G401 (cell line): ENCODE measurements around the gene CAMK2A. TPM values are rescaled to one million over a fixed set of nuclear protein-coding genes. Genes with fewer than 3 reads are reported as not detected.

Experiments
- DNase-seq: peaks from one replicate; pipeline ENCODE4 v3.0.0-alpha.2; 2015; ENCODE audit warnings: low spot score
- in situ Hi-C: cut with HindIII; loops from 2 replicates; pipeline ENCODE4 v1.10.0; 2016; ENCODE audit warnings: low sequenced_read_pairs, mixed read lengths
- total RNA-seq: library from RNA; depleted of rRNA; stranded (reverse); fragments of >200 nt; shearing (Covaris generic); gene quantifications from 2 replicates; pipeline ENCODE4 v1.2.3, GENCODE V29; 2014

The CAMK2A gene
- total RNA-seq, 1 experiment from 2014 or later, result 0.31 TPM

DNA sequence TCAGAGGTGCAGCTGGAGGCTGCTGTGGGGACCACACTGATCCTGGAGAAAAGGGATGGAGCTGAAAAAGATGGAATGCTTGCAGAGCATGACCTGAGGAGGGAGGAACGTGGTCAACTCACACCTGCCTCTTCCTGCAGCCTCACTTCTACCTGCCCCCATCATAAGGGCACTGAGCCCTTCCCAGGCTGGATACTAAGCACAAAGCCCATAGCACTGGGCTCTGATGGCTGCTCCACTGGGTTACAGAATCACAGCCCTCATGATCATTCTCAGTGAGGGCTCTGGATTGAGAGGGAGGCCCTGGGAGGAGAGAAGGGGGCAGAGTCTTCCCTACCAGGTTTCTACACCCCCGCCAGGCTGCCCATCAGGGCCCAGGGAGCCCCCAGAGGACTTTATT lies 105.6 kb downstream of the CAMK2A start:
- no peak for DNase-seq
- in situ Hi-C loops, result no loop called here

GRCh38 chr5:150183436-150183835 lies 106.1 kb downstream of the CAMK2A start:
- in situ Hi-C loops, result no loop called here
- DNase-seq, result no peak

GRCh38 chr5:150182774-150183173 lies 106.8 kb downstream of the CAMK2A start:
- in situ Hi-C loops, result no loop called here

DNA sequence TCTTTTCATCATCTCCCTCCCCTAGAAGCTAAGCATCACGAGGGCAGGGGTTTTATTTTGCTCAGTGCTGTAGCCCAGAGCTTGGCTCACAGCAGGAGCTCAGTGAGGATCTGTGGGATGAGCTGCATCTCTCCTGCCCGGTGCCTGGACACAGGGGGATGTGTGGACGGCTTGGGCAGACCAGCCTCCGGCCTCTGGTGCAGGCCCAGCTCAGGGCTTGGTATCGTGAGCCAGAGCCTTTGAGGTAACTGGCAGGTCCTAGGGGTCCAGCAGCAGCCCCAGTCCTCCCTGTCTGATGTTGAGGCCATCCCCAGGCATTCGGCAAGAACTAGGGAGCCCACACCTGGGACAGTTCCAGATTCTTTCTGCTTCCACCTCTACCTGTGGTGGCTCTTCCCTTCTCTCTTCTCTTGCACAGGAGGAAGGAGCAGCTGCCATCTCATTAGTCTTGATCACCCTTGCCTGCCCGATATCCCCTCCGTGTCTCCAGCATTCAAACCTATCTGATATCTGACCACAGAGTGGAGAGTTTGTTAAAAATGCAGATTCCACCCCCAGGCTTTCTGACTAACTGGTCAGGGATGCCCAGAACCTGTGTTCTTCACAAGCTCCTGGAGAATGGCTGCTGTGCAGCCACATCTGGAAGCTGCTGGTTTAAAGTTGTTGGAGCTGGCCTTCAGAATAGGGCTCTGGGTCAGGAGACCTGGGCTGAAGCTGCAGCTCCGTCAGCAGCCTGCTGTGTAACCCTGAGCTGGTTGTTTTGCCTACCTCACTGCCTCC lies 107.6 kb downstream of the CAMK2A start:
- DNase-seq, result no peak
- in situ Hi-C loops, result no loop called here

More at GRCh38 chr5:150182774-150183173, 106.8 kb downstream of the CAMK2A start:
- no peak for DNase-seq

- DNase-seq, result no peak
- in situ Hi-C loops, result no loop called here
Measured at GRCh38 chr5:150181027-150181426, 108.5 kb downstream of the CAMK2A start.

GRCh38 chr5:150180241-150181026 lies 109.1 kb downstream of the CAMK2A start:
- peak; percentile 89 for DNase-seq
- in situ Hi-C loops, result no loop called here

DNA sequence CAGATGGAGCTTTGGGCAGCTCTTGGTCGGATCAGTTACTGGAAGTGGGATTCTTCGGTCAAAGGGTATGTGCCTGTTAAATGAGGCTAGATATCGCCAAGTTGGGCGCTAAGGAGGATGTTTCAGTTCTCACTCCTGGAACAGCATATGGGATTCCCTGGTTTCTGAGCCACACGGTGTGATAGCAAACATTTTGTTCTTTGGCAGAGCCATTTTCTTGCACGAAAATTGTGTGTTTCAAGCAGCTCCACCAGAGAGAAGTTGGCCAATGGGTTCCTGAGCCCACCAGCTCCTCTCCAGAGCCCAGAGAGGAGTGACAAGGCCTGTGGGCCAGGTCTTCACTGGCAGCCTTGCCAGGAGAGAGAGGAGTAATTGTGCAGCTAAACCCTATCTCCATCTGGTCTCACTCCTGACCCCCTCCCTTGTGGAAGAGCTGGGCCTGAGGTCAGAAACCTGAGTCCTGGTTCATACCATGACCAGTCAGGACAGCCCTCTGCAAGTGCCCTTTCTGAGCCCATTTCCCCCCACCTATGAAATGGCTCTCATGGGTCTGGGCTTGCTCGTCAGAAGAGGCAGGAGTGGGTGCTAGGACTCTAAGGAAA lies 110.5 kb downstream of the CAMK2A start:
- peak; percentile 61 for DNase-seq
- in situ Hi-C loops, result no loop called here

- in situ Hi-C loops, result no loop called here
- DNase-seq, result no peak
Measured at GRCh38 chr5:150178262-150178661, 111.3 kb downstream of the CAMK2A start.

DNA sequence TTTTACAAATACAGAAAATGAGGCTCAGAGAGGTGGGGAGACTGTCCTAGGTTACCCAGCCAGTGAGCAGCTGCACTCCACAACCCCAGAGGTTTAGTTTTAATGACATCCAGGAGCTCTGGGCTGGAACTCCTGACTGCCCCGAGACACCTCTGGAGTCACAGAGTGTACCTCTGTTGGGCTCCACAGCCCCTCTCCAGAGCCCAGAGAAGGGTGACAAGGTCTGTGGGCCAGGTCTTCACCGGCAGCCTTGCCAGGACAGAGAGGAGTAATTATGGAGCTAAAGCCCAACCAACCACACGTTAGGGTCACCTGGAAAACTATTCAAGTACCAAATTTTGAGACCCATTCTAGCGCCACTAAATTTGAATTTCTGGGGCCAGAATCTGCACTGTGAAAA lies 111.9 kb downstream of the CAMK2A start:
- in situ Hi-C loops, result no loop called here
- DNase-seq, result no peak

- in situ Hi-C loops, result no loop called here
- DNase-seq, result no peak
Measured at GRCh38 chr5:150176745-150177477, 112.7 kb downstream of the CAMK2A start.

- DNase-seq, result no peak
Measured at GRCh38 chr5:150175536-150175935, 114.0 kb downstream of the CAMK2A start.

GRCh38 chr5:150175076-150175475 lies 114.5 kb downstream of the CAMK2A start:
- in situ Hi-C loops, result no loop called here
- DNase-seq, result no peak

More at GRCh38 chr5:150175536-150175935, 114.0 kb downstream of the CAMK2A start:
- in situ Hi-C loops, result no loop called here

DNA sequence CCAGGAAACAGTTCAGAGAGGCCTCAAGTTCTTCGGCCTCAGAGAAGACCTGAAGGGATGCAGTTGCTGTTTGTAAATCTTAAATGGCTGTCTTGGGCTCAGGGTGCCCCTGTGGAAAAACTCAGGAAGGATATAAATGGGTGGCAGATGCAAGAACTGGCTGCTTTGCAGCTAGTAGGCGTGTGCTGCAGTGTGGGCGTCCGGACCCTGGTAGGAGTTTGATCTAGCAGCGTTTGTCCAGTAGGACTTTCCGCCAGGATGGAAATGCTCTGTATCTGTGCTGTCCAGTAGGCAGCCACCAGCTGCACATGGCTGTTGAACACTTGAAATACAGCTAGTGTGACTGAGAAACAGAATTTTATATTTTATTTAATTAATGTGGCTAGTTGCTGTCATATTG lies 115.3 kb downstream of the CAMK2A start:
- in situ Hi-C loops, result no loop called here
- DNase-seq, result no peak

DNA sequence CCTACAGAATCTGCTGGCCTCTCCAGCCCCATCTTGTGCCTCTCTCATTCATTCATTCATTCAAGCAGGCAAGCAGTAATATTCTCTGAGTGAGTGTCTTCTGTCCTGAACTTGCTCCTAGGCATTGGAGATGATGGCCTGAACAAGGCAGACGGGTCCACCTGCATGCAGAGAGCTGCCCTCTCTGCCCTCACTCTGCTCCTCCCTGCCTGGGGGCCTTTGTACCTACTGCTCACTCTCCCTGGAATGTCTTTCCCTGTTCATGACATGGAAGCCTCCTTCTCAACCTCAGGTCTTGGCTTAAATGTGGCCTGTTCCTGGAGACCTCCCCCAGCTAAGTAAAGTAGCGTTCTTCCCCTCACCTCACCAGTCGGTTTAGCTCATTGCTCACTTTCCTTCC lies 116.4 kb downstream of the CAMK2A start:
- no peak for DNase-seq
- in situ Hi-C loops, result no loop called here

DNA sequence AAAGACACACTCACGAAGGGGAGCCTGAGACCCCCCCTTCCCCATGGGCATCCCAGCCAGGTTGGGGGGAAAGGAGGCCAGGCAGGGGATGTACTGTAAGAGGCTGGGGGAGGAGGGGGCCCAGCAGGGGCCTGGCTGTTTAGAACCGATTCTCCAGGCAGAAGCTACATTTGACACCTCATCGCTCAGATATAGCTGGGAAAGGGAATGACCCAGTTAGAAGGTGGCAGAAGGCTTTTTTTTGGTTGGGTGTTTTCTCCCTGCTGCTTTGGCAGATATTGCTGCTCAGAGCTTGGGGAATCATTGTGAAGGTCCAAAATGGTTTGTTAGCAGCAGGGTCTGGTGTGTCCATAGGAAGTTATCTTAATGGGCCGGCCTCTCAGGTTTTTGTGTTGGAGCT lies 117.0 kb downstream of the CAMK2A start:
- in situ Hi-C loops, result no loop called here
- peak; percentile 95 for DNase-seq

DNA sequence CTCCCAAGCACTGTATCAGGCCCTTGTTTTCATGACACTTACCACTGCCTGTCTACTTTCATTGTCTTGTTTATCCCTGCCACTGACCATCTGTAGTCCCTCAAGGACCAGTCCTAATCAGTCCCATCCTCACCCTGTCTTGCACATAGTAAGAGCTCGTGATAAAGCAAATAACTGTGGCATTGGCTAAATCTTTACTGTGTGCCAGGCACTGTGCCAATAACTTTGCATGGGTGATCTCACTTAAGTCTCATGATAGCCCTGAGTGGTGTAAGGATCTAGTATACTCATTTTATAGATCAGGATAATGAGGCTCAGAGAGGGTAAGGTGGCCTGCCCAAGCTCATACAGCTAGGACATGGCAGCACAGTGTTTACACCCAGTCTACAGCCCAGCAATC lies 117.4 kb downstream of the CAMK2A start:
- in situ Hi-C loops, result no loop called here
- no peak for DNase-seq
